ENCODE results near the gene CELF1. TPM values are rescaled to one million over a fixed set of nuclear protein-coding genes. Genes with fewer than 3 reads are reported as not detected.
"Not testable (repeated sequence)": the region's sequence is repeated elsewhere in the genome, so short reads cannot be mapped to it uniquely, and the experiment has no call there.

Gene CELF1
- total RNA-seq, 2 donors from 2014 or later = 118 to 143 TPM

GRCh38 chr11:47565340-47566148, 12.6 kb upstream of the CELF1 start, which contains the start of gene PTPMT1:
TSS of gene PTPMT1 (plus strand) at chr11:47565599. CDS start at chr11:47565623, 24 bp downstream.
- H3K4me1 Mint-ChIP-seq = peaks cover 5% of the 10 kb centered on the region
- peak within 1 kb of the TSS; percentile 82 for H3K27ac Mint-ChIP-seq
- H3K27me3 Mint-ChIP-seq = no peaks in the 10 kb centered on the region
- peak within 1 kb of the TSS; percentile 83 for H3K4me3 Mint-ChIP-seq
- ATAC-seq (replicated peaks) = peak; percentile 91
- no peaks in the 10 kb centered on the region for H3K9me3 Mint-ChIP-seq
- peaks cover 13% of the 10 kb centered on the region for H3K36me3 Mint-ChIP-seq (ENCODE audit: low read depth)

GRCh38 chr11:47564933-47565339, 12.0 kb upstream of the CELF1 start:
- peak overlapping the region; percentile 83 for H3K4me3 Mint-ChIP-seq
- peaks cover 7% of the 10 kb centered on the region for H3K36me3 Mint-ChIP-seq (ENCODE audit: low read depth)
- no peaks in the 10 kb centered on the region for H3K27me3 Mint-ChIP-seq
- no peak for ATAC-seq (replicated peaks)
- H3K27ac Mint-ChIP-seq = peak overlapping the region; percentile 70
- no peaks in the 10 kb centered on the region for H3K9me3 Mint-ChIP-seq
- H3K4me1 Mint-ChIP-seq = peaks cover 5% of the 10 kb centered on the region

- Mint-ChIP-seq H3K4me3 (peak overlapping the region; percentile 83), H3K27ac (peak overlapping the region; percentile 70)
- not testable (repeated sequence) for H3K9me3 Mint-ChIP-seq; H3K4me1 Mint-ChIP-seq; H3K27me3 Mint-ChIP-seq; H3K36me3 Mint-ChIP-seq (ENCODE audit: low read depth); ATAC-seq (replicated peaks)
These were observed 11.4 kb upstream of the CELF1 start for GRCh38 chr11:47564366-47564765.

DNA sequence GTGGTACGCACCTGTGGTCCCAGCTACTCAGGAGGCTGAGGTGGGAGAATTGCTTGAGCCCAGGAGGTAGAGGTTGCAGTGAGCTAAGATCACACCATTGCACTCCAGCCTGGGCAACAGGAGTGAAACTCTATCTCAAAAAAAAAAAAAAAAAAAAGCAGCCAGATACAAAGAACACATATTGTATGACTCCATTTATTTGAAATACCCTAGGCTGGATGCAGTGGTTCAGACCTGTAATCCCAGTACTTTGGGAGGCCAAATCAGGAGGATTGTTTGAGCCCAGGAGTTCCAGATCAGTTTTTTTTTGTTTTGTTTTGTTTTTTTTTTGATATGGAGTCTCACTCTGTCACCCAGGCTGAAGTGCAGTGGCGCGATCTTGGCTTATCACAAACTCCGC, 9.5 kb upstream of the CELF1 start:
- H3K27ac Mint-ChIP-seq; H3K4me1 Mint-ChIP-seq; H3K4me3 Mint-ChIP-seq; H3K27me3 Mint-ChIP-seq; ATAC-seq (replicated peaks); H3K36me3 Mint-ChIP-seq (ENCODE audit: low read depth); H3K9me3 Mint-ChIP-seq: not testable (repeated sequence)

DNA sequence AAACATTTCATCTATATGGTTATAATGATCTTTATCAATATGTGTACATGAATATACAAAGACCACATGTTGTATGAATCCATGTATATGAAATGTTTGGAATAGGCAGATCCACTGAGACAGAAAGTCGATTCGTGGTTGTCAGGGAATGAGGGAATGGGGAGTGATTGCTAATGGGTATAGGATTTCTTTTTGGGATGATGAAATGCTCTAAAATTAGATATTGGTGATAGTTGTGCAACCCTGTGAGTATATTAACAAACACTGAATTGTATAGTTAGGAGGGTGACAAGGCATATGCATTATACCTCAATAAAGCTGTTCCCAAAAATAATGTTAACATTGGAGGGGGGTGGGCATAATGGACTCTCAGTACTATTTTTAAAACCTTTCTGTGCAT, 7.5 kb upstream of the CELF1 start:
- no peaks in the 10 kb centered on the region for H3K27me3 Mint-ChIP-seq
- no peak for ATAC-seq (replicated peaks)
- no peak overlapping the region for H3K27ac Mint-ChIP-seq
- no peaks in the 10 kb centered on the region for H3K36me3 Mint-ChIP-seq (ENCODE audit: low read depth)
- H3K4me3 Mint-ChIP-seq = no peak overlapping the region
- H3K9me3 Mint-ChIP-seq = no peaks in the 10 kb centered on the region
- H3K4me1 Mint-ChIP-seq = peaks cover 5% of the 10 kb centered on the region

DNA sequence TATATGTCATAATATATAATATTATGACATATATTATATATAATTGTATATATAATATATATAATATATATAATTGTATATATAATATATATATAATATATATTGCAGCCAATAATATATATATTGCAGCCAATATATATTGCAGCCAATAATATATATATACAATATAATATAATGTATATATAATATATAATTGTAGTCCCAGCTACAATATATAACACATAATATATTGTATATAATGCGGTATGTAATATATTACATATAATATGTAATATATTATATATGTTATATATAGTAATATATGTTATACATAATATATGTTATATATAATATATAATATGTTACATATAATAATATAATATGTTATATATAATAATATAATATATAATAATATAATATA, 5.8 kb upstream of the CELF1 start:
- H3K36me3 Mint-ChIP-seq (ENCODE audit: low read depth) = no peaks in the 10 kb centered on the region
- no peak for ATAC-seq (replicated peaks)
- no peaks in the 10 kb centered on the region for H3K9me3 Mint-ChIP-seq
- no peaks in the 10 kb centered on the region for H3K27me3 Mint-ChIP-seq
- H3K27ac Mint-ChIP-seq = no peak overlapping the region
- H3K4me3 Mint-ChIP-seq = no peak overlapping the region
- peaks cover 5% of the 10 kb centered on the region for H3K4me1 Mint-ChIP-seq

DNA sequence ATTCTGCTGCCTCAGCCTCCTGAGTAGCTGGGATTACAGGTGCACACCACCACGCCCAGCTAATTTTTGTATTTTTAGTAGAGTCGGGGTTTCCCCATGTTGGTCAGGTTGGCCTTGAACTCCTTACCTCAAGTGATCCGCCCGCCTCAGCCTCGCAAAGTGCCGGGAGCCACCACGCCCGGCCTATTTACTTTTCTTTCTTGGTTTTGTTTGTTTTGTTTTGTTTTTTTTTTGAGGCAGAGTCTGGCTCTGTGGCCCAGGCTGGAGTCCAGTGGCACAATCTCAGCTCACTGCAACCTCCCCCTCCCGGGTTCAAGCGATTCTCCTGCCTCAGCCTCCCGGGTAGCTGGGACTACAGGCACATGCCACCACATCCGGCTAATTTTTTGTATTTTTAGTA, 4.1 kb upstream of the CELF1 start:
- not testable (repeated sequence) for H3K9me3 Mint-ChIP-seq; H3K4me1 Mint-ChIP-seq; H3K4me3 Mint-ChIP-seq; H3K36me3 Mint-ChIP-seq (ENCODE audit: low read depth); H3K27me3 Mint-ChIP-seq; H3K27ac Mint-ChIP-seq; ATAC-seq (replicated peaks)

DNA sequence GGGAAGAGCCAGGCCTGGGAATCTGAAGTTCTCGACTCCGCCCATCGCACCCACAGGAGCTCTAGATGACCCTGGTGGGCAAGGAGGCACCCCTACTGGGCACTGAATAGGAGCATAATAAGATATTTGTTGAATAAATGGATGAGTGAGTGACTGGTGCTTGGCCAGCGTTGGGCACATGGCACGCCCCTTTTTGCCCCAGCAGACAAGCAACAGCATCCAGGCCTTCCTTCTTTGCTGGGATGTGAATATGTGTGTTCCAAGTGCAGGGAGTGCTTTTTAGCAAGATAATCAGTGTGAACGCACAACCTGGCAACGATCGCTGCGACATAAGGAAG, 443 bp upstream of the CELF1 start:
- H3K4me1 Mint-ChIP-seq = peaks cover 24% of the 10 kb centered on the region

GRCh38 chr11:47552056-47552565, 821 bp downstream of the CELF1 start:
- H3K4me3 Mint-ChIP-seq = peak overlapping the region; percentile 99
- H3K27ac Mint-ChIP-seq = peak overlapping the region; percentile 97
- H3K9me3 Mint-ChIP-seq = no peaks in the 10 kb centered on the region
- no peaks in the 10 kb centered on the region for H3K27me3 Mint-ChIP-seq
- peak; percentile 17 for ATAC-seq (replicated peaks)
- H3K36me3 Mint-ChIP-seq (ENCODE audit: low read depth) = peaks cover 51% of the 10 kb centered on the region
- H3K4me1 Mint-ChIP-seq = peaks cover 27% of the 10 kb centered on the region

More for the DNA sequence above, 443 bp upstream of the CELF1 start:
- peak; percentile 27 for ATAC-seq (replicated peaks)
- no peaks in the 10 kb centered on the region for H3K9me3 Mint-ChIP-seq
- H3K27me3 Mint-ChIP-seq = no peaks in the 10 kb centered on the region
- H3K27ac Mint-ChIP-seq = peak overlapping the region; percentile 78
- H3K36me3 Mint-ChIP-seq (ENCODE audit: low read depth) = peaks cover 38% of the 10 kb centered on the region
- H3K4me3 Mint-ChIP-seq = peak overlapping the region; percentile 99

DNA sequence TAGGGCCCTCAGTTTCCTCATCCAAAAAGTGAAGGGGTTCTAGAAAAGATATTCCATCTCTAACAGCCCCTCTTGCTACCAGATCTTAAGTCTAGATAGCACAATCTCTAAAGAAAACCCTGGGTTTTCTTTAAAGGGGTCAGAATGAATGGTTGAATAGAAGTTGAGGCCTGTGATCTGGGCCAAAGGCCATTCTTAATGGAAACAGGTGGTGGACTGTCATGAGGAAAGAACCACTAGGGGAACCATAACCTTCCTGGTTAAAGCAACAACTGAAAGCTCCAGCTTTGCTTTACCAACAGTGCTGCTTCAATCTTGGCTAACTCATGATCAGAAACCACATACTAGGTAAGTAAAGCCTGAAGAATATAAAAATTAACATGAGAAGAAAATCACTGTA, 1.8 kb downstream of the CELF1 start:
- H3K9me3 Mint-ChIP-seq = no peaks in the 10 kb centered on the region
- H3K4me1 Mint-ChIP-seq = peaks cover 30% of the 10 kb centered on the region
- peak overlapping the region; percentile 97 for H3K27ac Mint-ChIP-seq
- no peak for ATAC-seq (replicated peaks)
- H3K36me3 Mint-ChIP-seq (ENCODE audit: low read depth) = peaks cover 61% of the 10 kb centered on the region
- H3K4me3 Mint-ChIP-seq = peak overlapping the region; percentile 99
- no peaks in the 10 kb centered on the region for H3K27me3 Mint-ChIP-seq

GRCh38 chr11:47550288-47551047, 2.5 kb downstream of the CELF1 start:
- Mint-ChIP-seq H3K4me1 (peaks cover 30% of the 10 kb centered on the region), H3K36me3 (ENCODE audit: low read depth) (peaks cover 65% of the 10 kb centered on the region), H3K9me3 (no peaks in the 10 kb centered on the region), H3K27ac (peak overlapping the region; percentile 97), H3K27me3 (no peaks in the 10 kb centered on the region), H3K4me3 (peak overlapping the region; percentile 99)
- no peak for ATAC-seq (replicated peaks)

DNA sequence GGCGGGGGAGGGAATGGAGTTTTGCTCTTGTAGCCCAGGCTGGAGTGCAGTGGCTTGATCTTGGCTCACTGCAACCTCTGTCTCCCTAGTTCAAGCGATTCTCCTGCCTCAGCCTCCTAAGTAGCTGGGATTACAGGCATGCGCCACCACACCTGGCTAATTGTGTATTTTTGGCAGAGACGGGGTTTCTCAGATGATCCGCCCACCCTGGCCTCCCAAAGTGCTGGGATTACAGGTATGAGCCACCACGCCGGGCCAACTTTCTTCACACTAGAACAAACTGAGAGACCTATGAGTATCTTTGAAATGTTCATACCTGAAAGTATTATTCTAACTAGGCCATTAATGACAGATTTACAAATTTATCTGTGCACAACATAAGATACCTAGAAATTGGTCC, 6.7 kb downstream of the CELF1 start:
- not testable (repeated sequence) for H3K9me3 Mint-ChIP-seq; ATAC-seq (replicated peaks); H3K27me3 Mint-ChIP-seq; H3K4me3 Mint-ChIP-seq; H3K27ac Mint-ChIP-seq
- peaks cover 29% of the 10 kb centered on the region for H3K4me1 Mint-ChIP-seq
- peaks cover 73% of the 10 kb centered on the region for H3K36me3 Mint-ChIP-seq (ENCODE audit: low read depth)

- no peak overlapping the region for H3K27ac Mint-ChIP-seq
- peaks cover 27% of the 10 kb centered on the region for H3K4me1 Mint-ChIP-seq
- H3K9me3 Mint-ChIP-seq = no peaks in the 10 kb centered on the region
- no peak overlapping the region for H3K4me3 Mint-ChIP-seq
- no peaks in the 10 kb centered on the region for H3K27me3 Mint-ChIP-seq
- ATAC-seq (replicated peaks) = no peak
- peaks cover 71% of the 10 kb centered on the region for H3K36me3 Mint-ChIP-seq (ENCODE audit: low read depth)
These were observed 7.6 kb downstream of the CELF1 start for GRCh38 chr11:47545298-47545697.

DNA sequence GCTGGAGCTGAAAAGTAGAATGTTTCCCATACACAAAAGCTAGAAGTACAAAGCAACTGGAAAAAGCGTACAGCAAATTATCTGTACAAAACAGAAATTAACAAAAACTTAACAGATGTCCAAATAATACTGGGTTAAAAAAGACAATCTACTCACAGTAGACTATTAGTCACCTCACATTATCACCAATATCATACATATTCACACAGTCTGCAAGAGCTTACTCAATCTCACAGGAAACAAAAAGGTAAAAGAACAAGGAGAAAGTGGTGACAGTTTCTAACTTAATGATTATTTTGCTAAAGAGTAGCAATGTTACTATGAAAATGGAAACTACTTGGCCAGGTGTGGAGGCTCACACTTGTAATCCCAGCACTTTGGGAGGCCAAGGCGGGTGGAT, 11.9 kb downstream of the CELF1 start:
- Mint-ChIP-seq H3K27ac (peak overlapping the region; percentile 81), H3K4me3 (peak overlapping the region; percentile 71), H3K36me3 (ENCODE audit: low read depth) (peaks cover 51% of the 10 kb centered on the region), H3K4me1 (peaks cover 28% of the 10 kb centered on the region), H3K27me3 (no peaks in the 10 kb centered on the region), H3K9me3 (no peaks in the 10 kb centered on the region)
- peak; percentile 20 for ATAC-seq (replicated peaks)

DNA sequence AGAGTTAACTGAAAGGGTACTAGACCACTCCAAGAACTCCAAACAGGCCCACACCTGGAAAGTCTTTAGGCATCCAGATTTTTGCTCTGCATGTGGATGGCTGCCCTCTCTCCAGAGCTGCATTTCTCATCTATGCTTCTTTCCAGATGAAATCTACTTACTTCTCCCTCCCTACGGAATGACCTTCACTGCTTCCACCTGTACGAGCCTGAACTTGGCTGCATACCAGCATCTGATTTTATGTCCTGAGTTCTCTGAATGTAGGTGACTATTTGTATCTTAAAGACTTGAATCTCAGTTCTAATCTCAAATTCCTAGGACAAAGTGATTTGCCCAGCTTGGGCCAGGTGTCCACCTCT, 13.3 kb downstream of the CELF1 start:
- no peaks in the 10 kb centered on the region for H3K9me3 Mint-ChIP-seq
- H3K4me3 Mint-ChIP-seq = peak overlapping the region; percentile 71
- peak overlapping the region; percentile 81 for H3K27ac Mint-ChIP-seq
- H3K27me3 Mint-ChIP-seq = no peaks in the 10 kb centered on the region
- H3K4me1 Mint-ChIP-seq = peaks cover 28% of the 10 kb centered on the region
- no peak for ATAC-seq (replicated peaks)
- peaks cover 60% of the 10 kb centered on the region for H3K36me3 Mint-ChIP-seq (ENCODE audit: low read depth)

Data from activated T-helper 17 cell treated with anti-CD3 and anti-CD28 coated beads, Interleukin-2, amount 50 U/mL, for 72 hours (primary cell).